ENCODE data around the gene GPD1L.
"Not testable (repeated sequence)": the region's sequence is repeated elsewhere in the genome, so short reads cannot be mapped to it uniquely, and the experiment has no call there.

Gene GPD1L

GRCh38 chr3:32095431-32095830 lies 11.0 kb upstream of the GPD1L start:
- no peak overlapping the region for H3K27ac Mint-ChIP-seq
- no peaks in the 10 kb centered on the region for H3K36me3 Mint-ChIP-seq
- no peak overlapping the region for H3K4me3 Mint-ChIP-seq

GRCh38 chr3:32097768-32098167 lies 8.7 kb upstream of the GPD1L start:
- Mint-ChIP-seq H3K4me3 (no peak overlapping the region), H3K9me3 (peaks cover 5% of the 10 kb centered on the region), H3K4me1 (no peaks in the 10 kb centered on the region), H3K36me3 (no peaks in the 10 kb centered on the region), H3K27ac (no peak overlapping the region)
- DNase-seq (ENCODE audit: low spot score in 2 of 2) (no peak), ATAC-seq (no peak)

More at GRCh38 chr3:32095431-32095830, 11.0 kb upstream of the GPD1L start:
- ATAC-seq (no peak), DNase-seq (ENCODE audit: low spot score in 2 of 2) (no peak)
- Mint-ChIP-seq H3K4me1 (peaks cover 8% of the 10 kb centered on the region), H3K9me3 (no peaks in the 10 kb centered on the region)

- H3K27ac Mint-ChIP-seq = no peak overlapping the region
- DNase-seq (ENCODE audit: low spot score in 2 of 2) = no peak
- peaks cover 5% of the 10 kb centered on the region for H3K9me3 Mint-ChIP-seq
Observed at GRCh38 chr3:32098528-32098927, 7.9 kb upstream of the GPD1L start.

GRCh38 chr3:32100465-32100864 lies 6.0 kb upstream of the GPD1L start:
- Mint-ChIP-seq H3K27ac (no peak overlapping the region), H3K9me3 (peaks cover 5% of the 10 kb centered on the region), H3K36me3 (no peaks in the 10 kb centered on the region), H3K4me1 (no peaks in the 10 kb centered on the region), H3K4me3 (no peak overlapping the region)
- DNase-seq (ENCODE audit: low spot score in 2 of 2) (no peak), ATAC-seq (no peak)

More at GRCh38 chr3:32098528-32098927, 7.9 kb upstream of the GPD1L start:
- Mint-ChIP-seq H3K4me1 (no peaks in the 10 kb centered on the region), H3K36me3 (no peaks in the 10 kb centered on the region), H3K4me3 (no peak overlapping the region)
- no peak for ATAC-seq

- H3K36me3 Mint-ChIP-seq = no peaks in the 10 kb centered on the region
- H3K27ac Mint-ChIP-seq = no peak overlapping the region
- ATAC-seq (no peak), DNase-seq (ENCODE audit: low spot score in 2 of 2) (no peak)
- peaks cover 10% of the 10 kb centered on the region for H3K4me1 Mint-ChIP-seq
- no peak overlapping the region for H3K4me3 Mint-ChIP-seq
- peaks cover 5% of the 10 kb centered on the region for H3K9me3 Mint-ChIP-seq
Observed at GRCh38 chr3:32102289-32102688, 4.1 kb upstream of the GPD1L start.

GRCh38 chr3:32104492-32104891 lies 1.9 kb upstream of the GPD1L start:
- no peaks in the 10 kb centered on the region for H3K36me3 Mint-ChIP-seq
- DNase-seq (ENCODE audit: low spot score in 2 of 2) = no peak
- no peak overlapping the region for H3K4me3 Mint-ChIP-seq
- H3K4me1 Mint-ChIP-seq = peaks cover 21% of the 10 kb centered on the region
- no peak for ATAC-seq
- H3K27ac Mint-ChIP-seq = no peak overlapping the region
- peaks cover 5% of the 10 kb centered on the region for H3K9me3 Mint-ChIP-seq

GRCh38 chr3:32105291-32106131 lies 909 bp upstream of the GPD1L start:
- peaks cover 25% of the 10 kb centered on the region for H3K4me1 Mint-ChIP-seq
- no peak for DNase-seq (ENCODE audit: low spot score in 2 of 2)
- H3K4me3 Mint-ChIP-seq = peak overlapping the region; percentile 86
- H3K36me3 Mint-ChIP-seq = no peaks in the 10 kb centered on the region
- peak overlapping the region; percentile 92 for H3K27ac Mint-ChIP-seq
- peaks cover 5% of the 10 kb centered on the region for H3K9me3 Mint-ChIP-seq
- ATAC-seq = peak; percentile 22

GRCh38 chr3:32106929-32107362 lies 526 bp downstream of the GPD1L start:
- Mint-ChIP-seq H3K9me3 (peaks cover 2% of the 10 kb centered on the region), H3K27ac (peak overlapping the region; percentile 61), H3K36me3 (no peaks in the 10 kb centered on the region), H3K4me1 (peaks cover 36% of the 10 kb centered on the region), H3K4me3 (peak overlapping the region; percentile 86)
- DNase-seq (ENCODE audit: low spot score in 2 of 2) (no peak), ATAC-seq (no peak)

GRCh38 chr3:32108224-32108623 lies 1.8 kb downstream of the GPD1L start:
- H3K9me3 Mint-ChIP-seq; H3K4me3 Mint-ChIP-seq; H3K27ac Mint-ChIP-seq; DNase-seq (ENCODE audit: low spot score in 2 of 2); ATAC-seq; H3K36me3 Mint-ChIP-seq: not testable (repeated sequence)
- peaks cover 45% of the 10 kb centered on the region for H3K4me1 Mint-ChIP-seq

- H3K27ac Mint-ChIP-seq = no peak overlapping the region
- no peak for DNase-seq (ENCODE audit: low spot score in 2 of 2)
- no peaks in the 10 kb centered on the region for H3K9me3 Mint-ChIP-seq
- H3K36me3 Mint-ChIP-seq = peaks cover 4% of the 10 kb centered on the region
- no peak overlapping the region for H3K4me3 Mint-ChIP-seq
- ATAC-seq = no peak
- peaks cover 56% of the 10 kb centered on the region for H3K4me1 Mint-ChIP-seq
Observed at GRCh38 chr3:32109256-32109655, 2.8 kb downstream of the GPD1L start.

GRCh38 chr3:32110233-32110760 lies 3.9 kb downstream of the GPD1L start:
- H3K27ac Mint-ChIP-seq = no peak overlapping the region
- H3K4me1 Mint-ChIP-seq = peaks cover 65% of the 10 kb centered on the region
- ATAC-seq = no peak
- DNase-seq (ENCODE audit: low spot score in 2 of 2) = no peak
- peaks cover 14% of the 10 kb centered on the region for H3K36me3 Mint-ChIP-seq
- peaks cover 2% of the 10 kb centered on the region for H3K9me3 Mint-ChIP-seq
- H3K4me3 Mint-ChIP-seq = no peak overlapping the region

- H3K36me3 Mint-ChIP-seq = peaks cover 14% of the 10 kb centered on the region
- DNase-seq (ENCODE audit: low spot score in 2 of 2) (no peak), ATAC-seq (no peak)
- H3K27ac Mint-ChIP-seq = no peak overlapping the region
- H3K4me1 Mint-ChIP-seq = peaks cover 59% of the 10 kb centered on the region
- peaks cover 2% of the 10 kb centered on the region for H3K9me3 Mint-ChIP-seq
- H3K4me3 Mint-ChIP-seq = no peak overlapping the region
Observed at GRCh38 chr3:32111560-32111959, 5.1 kb downstream of the GPD1L start.

- peaks cover 14% of the 10 kb centered on the region for H3K36me3 Mint-ChIP-seq
- H3K27ac Mint-ChIP-seq = peak overlapping the region; percentile 96
- ATAC-seq (peak; percentile 85), DNase-seq (ENCODE audit: low spot score in 2 of 2) (no peak)
- peaks cover 2% of the 10 kb centered on the region for H3K9me3 Mint-ChIP-seq
- H3K4me3 Mint-ChIP-seq = peak overlapping the region; percentile 78
- peaks cover 50% of the 10 kb centered on the region for H3K4me1 Mint-ChIP-seq
Observed at GRCh38 chr3:32113566-32113965, 7.1 kb downstream of the GPD1L start.

GRCh38 chr3:32113981-32114545 lies 7.6 kb downstream of the GPD1L start:
- Mint-ChIP-seq H3K4me3 (peak overlapping the region; percentile 78), H3K9me3 (peaks cover 2% of the 10 kb centered on the region), H3K27ac (peak overlapping the region; percentile 96), H3K36me3 (peaks cover 14% of the 10 kb centered on the region), H3K4me1 (peaks cover 49% of the 10 kb centered on the region)
- peak; percentile 69 for ATAC-seq
- DNase-seq (ENCODE audit: low spot score in 2 of 2) = no peak

GRCh38 chr3:32114546-32115386 lies 8.3 kb downstream of the GPD1L start:
- H3K4me1 Mint-ChIP-seq = peaks cover 42% of the 10 kb centered on the region

More at GRCh38 chr3:32114546-32115386, 8.3 kb downstream of the GPD1L start:
- Mint-ChIP-seq H3K4me3 (peak overlapping the region; percentile 78), H3K36me3 (peaks cover 14% of the 10 kb centered on the region), H3K27ac (peak overlapping the region; percentile 96)
- DNase-seq (ENCODE audit: low spot score in 2 of 2) (peak; percentile 17 to 81), ATAC-seq (peak; percentile 67)
- H3K9me3 Mint-ChIP-seq = not testable (repeated sequence)
